ENCODE data around the gene EMID1.

- TF ChIP-seq RAD21 (IDR thresholded peaks at IDR 0.05; ENCODE audit: low read depth) (no peak), MAX (IDR thresholded peaks at IDR 0.05) (no peak), YY1 (IDR thresholded peaks at IDR 0.05; ENCODE audit: low read depth) (no peak), TEAD4 (IDR thresholded peaks at IDR 0.05) (no peak), ZBTB7A (IDR thresholded peaks at IDR 0.05; ENCODE audit: low read depth) (no peak), USF1 (IDR thresholded peaks at IDR 0.05) (no peak), EGR1 (IDR thresholded peaks at IDR 0.05) (no peak)
Observed at GRCh38 chr22:29251265-29251664, 45.6 kb downstream of the EMID1 start.

All from Ishikawa (cell line).